CD8-positive, alpha-beta memory T cell (primary cell): ENCODE measurements around the gene PRKD3. TPM values are rescaled to one million over a fixed set of nuclear protein-coding genes. Genes with fewer than 3 reads are reported as not detected.
"Not testable (repeated sequence)": the region's sequence is repeated elsewhere in the genome, so short reads cannot be mapped to it uniquely, and the experiment has no call there.

Experiments used
- CTCF ChIA-PET: fragments of 350-600 bp; sonication (Branson Sonifier 250); formaldehyde crosslinking; loops from one replicate; lab custom pipeline; 2021; ENCODE audit warnings: antibody characterized with exemption; lab: Charles Lee
- POLR2A ChIA-PET: fragments of 350-600 bp; sonication (Branson Sonifier 250); formaldehyde crosslinking; loops from one replicate; lab custom pipeline; 2021; ENCODE audit warnings: antibody characterized with exemption; lab: Charles Lee
- DNase-seq, 5 donors: peaks; one replicate each; pipeline versions ENCODE4 v3.0.0 to v3.0.0-alpha.2; 2020 to 2022; ENCODE audit warnings: mixed read lengths in 1 of 5
- H3K27ac ChIP-seq: one replicate; pipeline ENCODE4 v1.7.0; 2013; ENCODE audit warnings: low read depth, mild to moderate bottlenecking, low read length, moderate library complexity
- H3K27me3 ChIP-seq: 2 replicates; pipeline ENCODE4 v1.7.0; 2013; ENCODE audit warnings: low read length, mild to moderate bottlenecking; ENCODE audit not compliant: insufficient read depth, poor library complexity, severe bottlenecking
- H3K36me3 ChIP-seq: 2 replicates; pipeline ENCODE4 v1.7.0; 2013; ENCODE audit warnings: mild to moderate bottlenecking, low read length, moderate library complexity; ENCODE audit not compliant: insufficient read depth
- H3K4me1 ChIP-seq: 2 replicates; pipeline ENCODE4 v1.7.0; 2013; ENCODE audit warnings: mild to moderate bottlenecking, low read length, moderate library complexity; ENCODE audit not compliant: insufficient read depth
- H3K4me3 ChIP-seq: 2 replicates; pipeline ENCODE4 v1.7.0; 2013; ENCODE audit warnings: mild to moderate bottlenecking, low read length
- H3K9me3 ChIP-seq: 2 replicates; pipeline ENCODE4 v1.7.0; 2013; ENCODE audit warnings: mild to moderate bottlenecking, low read length
- H3K27ac Mint-ChIP-seq, 8 donors: one replicate each; pipeline ENCODE4 v1.8.0; 2020 to 2021; ENCODE audit warnings: mixed read lengths in 8 of 8, mild to moderate bottlenecking in 6 of 8, inconsistent platforms in 3 of 8, moderate library complexity in 3 of 8
- H3K27me3 Mint-ChIP-seq, 2 donors: one replicate each; pipeline ENCODE4 v1.8.0; 2020 to 2021; ENCODE audit warnings: mixed read lengths in 2 of 2, mild to moderate bottlenecking in 1 of 2, moderate library complexity in 1 of 2
- H3K36me3 Mint-ChIP-seq, 3 donors: one replicate each; pipeline ENCODE4 v1.8.0; 2020 to 2021; ENCODE audit warnings: mixed read lengths in 3 of 3, inconsistent platforms in 1 of 3, mild to moderate bottlenecking in 1 of 3
- H3K4me1 Mint-ChIP-seq, 3 donors: one replicate each; pipeline ENCODE4 v1.8.0; 2020 to 2021; ENCODE audit warnings: mixed read lengths in 3 of 3, inconsistent platforms in 1 of 3, mild to moderate bottlenecking in 1 of 3
- H3K4me3 Mint-ChIP-seq, 7 donors: one replicate each; pipeline ENCODE4 v1.8.0; 2020 to 2021; ENCODE audit warnings: mixed read lengths in 7 of 7, mild to moderate bottlenecking in 6 of 7, moderate library complexity in 4 of 7, inconsistent platforms in 2 of 7
- H3K9me3 Mint-ChIP-seq, 5 donors: one replicate each; pipeline ENCODE4 v1.8.0; 2020 to 2022; ENCODE audit warnings: mixed read lengths in 5 of 5, mild to moderate bottlenecking in 3 of 5, moderate library complexity in 2 of 5, inconsistent platforms in 1 of 5
- polyA plus RNA-seq: library from polyadenylated mRNA; unstranded; fragments of 300-500 nt; fragmentation: Illumina TruSeq; gene quantifications from one replicate; pipeline ENCODE4 v1.2.3, GENCODE V29; 2021
- total RNA-seq, 2 experiments: library from RNA; stranded (reverse); gene quantifications; one replicate each; pipeline ENCODE4 v1.2.3, GENCODE V29; 2021

Gene PRKD3
- total and polyA plus RNA-seq, 3 experiments from 2014 or later: 22.9 to 38.4 (median 38.3) TPM

- Mint-ChIP-seq H3K27me3 (peaks cover 0 to 2% of the 10 kb centered on the region in 2 donors), H3K9me3 (no peaks in the 10 kb centered on the region), H3K4me3 (no peak overlapping the region), H3K27ac (peak overlapping the region in 2 of 8 donors; percentile 12 to 14), H3K36me3 (no peaks in the 10 kb centered on the region), H3K4me1 (peaks cover 32 to 46% (median 39%) of the 10 kb centered on the region in 3 donors)
- DNase-seq: no peak
- no peaks in the 10 kb centered on the region for H3K27me3 ChIP-seq
- H3K27ac ChIP-seq: no peak overlapping the region
- CTCF ChIA-PET: no interaction called here
- H3K36me3 ChIP-seq: no peaks in the 10 kb centered on the region
- POLR2A ChIA-PET: no interaction called here
- no peaks in the 10 kb centered on the region for H3K9me3 ChIP-seq
- no peak overlapping the region for H3K4me3 ChIP-seq
- no peaks in the 10 kb centered on the region for H3K4me1 ChIP-seq
Measured at GRCh38 chr2:37301408-37301807, 23.2 kb downstream of the PRKD3 start.

GRCh38 chr2:37300578-37300977, 24.1 kb downstream of the PRKD3 start:
- Mint-ChIP-seq H3K27me3 (peaks cover 0 to 2% of the 10 kb centered on the region in 2 donors), H3K27ac (no peak overlapping the region), H3K4me3 (no peak overlapping the region), H3K9me3 (no peaks in the 10 kb centered on the region), H3K36me3 (no peaks in the 10 kb centered on the region), H3K4me1 (peaks cover 28 to 45% (median 37%) of the 10 kb centered on the region in 3 donors)
- no peak overlapping the region for H3K4me3 ChIP-seq
- ChIA-PET CTCF (no interaction called here), POLR2A (no interaction called here)
- H3K4me1 ChIP-seq: no peaks in the 10 kb centered on the region
- DNase-seq: no peak
- H3K9me3 ChIP-seq: no peaks in the 10 kb centered on the region
- no peaks in the 10 kb centered on the region for H3K36me3 ChIP-seq
- no peak overlapping the region for H3K27ac ChIP-seq
- no peaks in the 10 kb centered on the region for H3K27me3 ChIP-seq

- Histone ChIP-seq H3K4me1 (no peaks in the 10 kb centered on the region), H3K36me3 (no peaks in the 10 kb centered on the region), H3K27me3 (no peaks in the 10 kb centered on the region), H3K27ac (no peak overlapping the region), H3K9me3 (no peaks in the 10 kb centered on the region), H3K4me3 (no peak overlapping the region)
- Mint-ChIP-seq H3K9me3 (no peaks in the 10 kb centered on the region), H3K36me3 (peaks cover 0 to 2% (median 0%) of the 10 kb centered on the region in 3 donors), H3K4me3 (no peak overlapping the region), H3K27me3 (peaks cover 0 to 2% of the 10 kb centered on the region in 2 donors), H3K27ac (no peak overlapping the region), H3K4me1 (peaks cover 27 to 45% (median 34%) of the 10 kb centered on the region in 3 donors)
- CTCF ChIA-PET: no interaction called here
- no peak for DNase-seq
- POLR2A ChIA-PET: no interaction called here
Measured at GRCh38 chr2:37300146-37300545, 24.5 kb downstream of the PRKD3 start.

GRCh38 chr2:37297632-37298031, 27.0 kb downstream of the PRKD3 start:
- H3K27ac ChIP-seq: no peak overlapping the region
- ChIA-PET CTCF (no interaction called here), POLR2A (no interaction called here)
- H3K9me3 ChIP-seq: no peaks in the 10 kb centered on the region
- no peak overlapping the region for H3K4me3 Mint-ChIP-seq
- peaks cover 0 to 2% (median 2%) of the 10 kb centered on the region in 3 donors for H3K36me3 Mint-ChIP-seq
- H3K27me3 Mint-ChIP-seq: peaks cover 0 to 2% of the 10 kb centered on the region in 2 donors
- no peaks in the 10 kb centered on the region for H3K4me1 ChIP-seq
- DNase-seq: no peak
- no peak overlapping the region for H3K4me3 ChIP-seq
- H3K9me3 Mint-ChIP-seq: no peaks in the 10 kb centered on the region
- no peak overlapping the region for H3K27ac Mint-ChIP-seq
- H3K27me3 ChIP-seq: no peaks in the 10 kb centered on the region
- peaks cover 20 to 42% (median 30%) of the 10 kb centered on the region in 3 donors for H3K4me1 Mint-ChIP-seq
- H3K36me3 ChIP-seq: no peaks in the 10 kb centered on the region

- ChIA-PET POLR2A (no interaction called here), CTCF (no interaction called here)
- no peak for DNase-seq
- H3K4me1 Mint-ChIP-seq: peaks cover 15 to 25% (median 20%) of the 10 kb centered on the region in 3 donors
- Histone ChIP-seq H3K36me3 (no peaks in the 10 kb centered on the region), H3K9me3 (no peaks in the 10 kb centered on the region), H3K4me1 (no peaks in the 10 kb centered on the region), H3K4me3 (no peak overlapping the region), H3K27me3 (no peaks in the 10 kb centered on the region), H3K27ac (no peak overlapping the region)
- peaks cover 0 to 2% of the 10 kb centered on the region in 2 donors for H3K27me3 Mint-ChIP-seq
- peak overlapping the region in 2 of 8 donors; percentile 11 to 89 for H3K27ac Mint-ChIP-seq
- H3K9me3 Mint-ChIP-seq: no peaks in the 10 kb centered on the region
- H3K36me3 Mint-ChIP-seq: peaks cover 3 to 17% (median 11%) of the 10 kb centered on the region in 3 donors
- H3K4me3 Mint-ChIP-seq: no peak overlapping the region
Measured at GRCh38 chr2:37295469-37296073, 29.1 kb downstream of the PRKD3 start.

GRCh38 chr2:37294858-37295257, 29.8 kb downstream of the PRKD3 start:
- peaks cover 15 to 21% (median 19%) of the 10 kb centered on the region in 3 donors for H3K4me1 Mint-ChIP-seq
- not testable (repeated sequence) for H3K9me3 Mint-ChIP-seq

GRCh38 chr2:37291680-37292079, 33.0 kb downstream of the PRKD3 start:
- Mint-ChIP-seq H3K4me3 (no peak overlapping the region), H3K4me1 (peaks cover 5 to 13% (median 7%) of the 10 kb centered on the region in 3 donors), H3K27ac (peak overlapping the region in 2 of 8 donors; percentile 10 to 62), H3K27me3 (no peaks in the 10 kb centered on the region), H3K9me3 (no peaks in the 10 kb centered on the region), H3K36me3 (peaks cover 7 to 39% (median 19%) of the 10 kb centered on the region in 3 donors)
- no peaks in the 10 kb centered on the region for H3K4me1 ChIP-seq
- H3K27ac ChIP-seq: no peak overlapping the region
- no peaks in the 10 kb centered on the region for H3K27me3 ChIP-seq
- no peaks in the 10 kb centered on the region for H3K9me3 ChIP-seq
- ChIA-PET POLR2A (no interaction called here), CTCF (no interaction called here)
- DNase-seq: no peak
- no peaks in the 10 kb centered on the region for H3K36me3 ChIP-seq
- H3K4me3 ChIP-seq: no peak overlapping the region

More at GRCh38 chr2:37294858-37295257, 29.8 kb downstream of the PRKD3 start:
- H3K4me3 Mint-ChIP-seq, DNase-seq, H3K4me1 ChIP-seq, H3K27me3 ChIP-seq, CTCF ChIA-PET, POLR2A ChIA-PET, H3K27ac ChIP-seq, H3K36me3 ChIP-seq, H3K9me3 ChIP-seq, H3K27me3 Mint-ChIP-seq, H3K4me3 ChIP-seq: not testable (repeated sequence)
- Mint-ChIP-seq H3K27ac (peak overlapping the region in 1 of 8 donors; percentile 60), H3K36me3 (peaks cover 3 to 23% (median 13%) of the 10 kb centered on the region in 3 donors)

GRCh38 chr2:37287966-37288365, 36.7 kb downstream of the PRKD3 start:
- no peaks in the 10 kb centered on the region for H3K27me3 Mint-ChIP-seq
- H3K27ac Mint-ChIP-seq: no peak overlapping the region
- DNase-seq: no peak
- no peak overlapping the region for H3K4me3 Mint-ChIP-seq
- Histone ChIP-seq H3K36me3 (no peaks in the 10 kb centered on the region), H3K27ac (no peak overlapping the region), H3K4me3 (no peak overlapping the region), H3K27me3 (no peaks in the 10 kb centered on the region), H3K4me1 (no peaks in the 10 kb centered on the region), H3K9me3 (no peaks in the 10 kb centered on the region)
- ChIA-PET POLR2A (no interaction called here), CTCF (no interaction called here)
- no peaks in the 10 kb centered on the region for H3K9me3 Mint-ChIP-seq
- H3K36me3 Mint-ChIP-seq: peaks cover 7 to 50% (median 18%) of the 10 kb centered on the region in 3 donors
- H3K4me1 Mint-ChIP-seq: peaks cover 0 to 2% (median 0%) of the 10 kb centered on the region in 3 donors
